K562 (cell line): Measurements from ENCODE around the gene ZNF513.
A peak's percentile ranks its signal among the peaks of the same experiment; 100 is the strongest.

Source experiments
- BRCA1 ChIP-seq, 2 experiments: fragments of 450-650 bp in 1 of 2; sonication (generic) in 1 of 2; formaldehyde crosslinking in 1 of 2; IDR thresholded peaks; 2 replicates each; pipeline versions ENCODE4 v1.5.0 to v1.6.1; 2017 to 2020; ENCODE audit warnings: mild to moderate bottlenecking in 1 of 2, missing genetic modification reagents in 1 of 2
- CBX3 ChIP-seq, 2 experiments: IDR thresholded peaks; 1 replicate in 1 of 2; 2 replicates in 1 of 2; pipeline ENCODE4 v1.6.1; 2012; ENCODE audit warnings: inconsistent platforms in 2 of 2, low read length in 2 of 2, borderline replicate concordance in 1 of 2, control low read depth in 1 of 2
- MAZ ChIP-seq, 2 experiments: fragments of 450-650 bp in 1 of 2; sonication (generic) in 1 of 2; formaldehyde crosslinking; IDR thresholded peaks in 1 of 2; conservative IDR thresholded peaks in 1 of 2; 2 replicates each; pipeline versions ENCODE4 v1.4.0 to v1.5.0; 2020; ENCODE audit warnings: mild to moderate bottlenecking in 1 of 2, missing genetic modification reagents in 1 of 2
- MYNN ChIP-seq, 2 experiments: sonication (generic); formaldehyde crosslinking in 1 of 2; IDR thresholded peaks; 2 replicates each; pipeline versions ENCODE4 v1.5.0 to v1.6.1; 2016 to 2020; ENCODE audit warnings: antibody characterized with exemption in 1 of 2, missing genetic modification reagents in 1 of 2
- NFE2 ChIP-seq: IDR thresholded peaks from 2 replicates; pipeline ENCODE4 v1.6.1; 2014; ENCODE audit warnings: antibody characterized with exemption, low read depth
- RNF2 ChIP-seq: sonication (generic); IDR thresholded peaks from 2 replicates; pipeline ENCODE4 v1.6.1; 2016
- TAF15 ChIP-seq: fragments of 200-400 bp; formaldehyde crosslinking; IDR thresholded peaks from 2 replicates; pipeline ENCODE4 v1.6.1; 2017; ENCODE audit warnings: mild to moderate bottlenecking, low read depth, low read length, moderate library complexity
- TGIF2 ChIP-seq: sonication (generic); formaldehyde crosslinking; IDR thresholded peaks from 2 replicates; pipeline ENCODE4 v1.8.1; 2022; ENCODE audit warnings: mild to moderate bottlenecking, missing genetic modification reagents, moderate library complexity
- ZNF24 ChIP-seq: fragments of 450-650 bp; IDR thresholded peaks from 2 replicates; pipeline ENCODE4 v1.6.1; 2016
- ZNF696 ChIP-seq: fragments of 250-450 bp; sonication (Bioruptor Pico); conservative IDR thresholded peaks from 2 replicates; pipeline ENCODE4 v1.4.0; 2020; ENCODE audit warnings: mild to moderate bottlenecking, moderate library complexity
- TF ChIP-seq, protein P1 (sequence below), 3 experiments: IDR thresholded peaks in 2 of 3; conservative IDR thresholded peaks in 1 of 3; 2 replicates each; pipeline ENCODE4 v1.5.1; 2011 to 2012; ENCODE audit warnings: low read length in 3 of 3, mild to moderate bottlenecking in 3 of 3, control low read depth in 2 of 3, improper control_type of control experiment in 1 of 3, inconsistent platforms in 1 of 3, low read depth in 1 of 3, mixed read lengths in 1 of 3, moderate library complexity in 1 of 3; ENCODE audit not compliant: insufficient read depth in 2 of 3
- TF ChIP-seq, protein P2 (sequence below): fragments of 200-600 bp; sonication (generic); IDR thresholded peaks from one replicate; pipeline ENCODE4 v1.6.1; 2012; ENCODE audit warnings: mild to moderate bottlenecking, low read depth, low read length, inconsistent platforms
- TF ChIP-seq, protein P3 (sequence below), 2 experiments: IDR thresholded peaks; 2 replicates each; pipeline ENCODE4 v1.6.1; 2012; ENCODE audit warnings: improper control_type of control experiment in 2 of 2, low read depth in 2 of 2, low read length in 2 of 2, borderline replicate concordance in 1 of 2

DNA sequence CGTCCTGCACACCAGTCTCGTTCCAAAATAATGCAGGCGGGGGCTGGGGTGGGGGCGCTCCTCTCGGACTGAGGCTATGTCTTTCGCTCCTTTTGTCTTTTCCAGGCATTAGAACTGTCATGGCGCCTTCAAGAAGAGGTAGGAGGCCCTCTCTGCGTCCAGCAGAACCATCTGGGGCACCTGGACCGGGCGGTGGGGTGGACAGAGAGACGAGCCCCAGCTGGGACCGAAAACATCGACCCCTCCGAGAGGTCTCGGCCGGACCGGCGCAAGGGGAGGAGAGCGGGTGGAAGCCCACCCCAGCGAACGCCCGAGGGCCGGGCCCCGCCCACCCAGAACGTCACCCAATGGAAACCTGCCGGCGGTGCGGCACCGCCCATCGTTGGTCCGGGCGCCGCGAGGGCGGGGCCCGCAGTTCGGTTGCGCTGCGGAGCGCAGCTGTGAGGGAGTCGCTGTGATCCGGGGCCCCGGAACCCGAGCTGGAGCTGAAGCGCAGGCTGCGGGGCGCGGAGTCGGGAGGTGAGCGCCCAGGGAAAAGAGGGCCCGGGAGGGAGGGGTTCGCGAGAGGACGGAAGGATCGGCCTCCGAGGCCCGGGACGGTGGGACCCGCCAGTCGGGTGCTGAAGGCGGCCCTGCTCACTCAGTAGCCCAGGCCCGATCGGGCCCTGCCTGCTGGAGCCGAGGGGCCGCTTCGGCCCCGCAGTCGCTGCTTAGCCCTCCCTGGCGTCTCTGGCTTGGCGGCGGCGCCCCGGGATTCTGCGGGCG is 47.9 kb upstream of the ZNF513 start, which contains the start of gene NRBP1:
- TF ChIP-seq RNF2: no peak
- TF ChIP-seq TGIF2: no peak
- no peak for TF ChIP-seq TAF15
- no peak for TF ChIP-seq ZNF696
- TF ChIP-seq BRCA1 (IDR thresholded peaks at IDR 0.05): no peak
- TF ChIP-seq BRCA1 (CRISPR knock-in tag; IDR thresholded peaks at IDR 0.05): no peak
- TF ChIP-seq, protein P1, sequence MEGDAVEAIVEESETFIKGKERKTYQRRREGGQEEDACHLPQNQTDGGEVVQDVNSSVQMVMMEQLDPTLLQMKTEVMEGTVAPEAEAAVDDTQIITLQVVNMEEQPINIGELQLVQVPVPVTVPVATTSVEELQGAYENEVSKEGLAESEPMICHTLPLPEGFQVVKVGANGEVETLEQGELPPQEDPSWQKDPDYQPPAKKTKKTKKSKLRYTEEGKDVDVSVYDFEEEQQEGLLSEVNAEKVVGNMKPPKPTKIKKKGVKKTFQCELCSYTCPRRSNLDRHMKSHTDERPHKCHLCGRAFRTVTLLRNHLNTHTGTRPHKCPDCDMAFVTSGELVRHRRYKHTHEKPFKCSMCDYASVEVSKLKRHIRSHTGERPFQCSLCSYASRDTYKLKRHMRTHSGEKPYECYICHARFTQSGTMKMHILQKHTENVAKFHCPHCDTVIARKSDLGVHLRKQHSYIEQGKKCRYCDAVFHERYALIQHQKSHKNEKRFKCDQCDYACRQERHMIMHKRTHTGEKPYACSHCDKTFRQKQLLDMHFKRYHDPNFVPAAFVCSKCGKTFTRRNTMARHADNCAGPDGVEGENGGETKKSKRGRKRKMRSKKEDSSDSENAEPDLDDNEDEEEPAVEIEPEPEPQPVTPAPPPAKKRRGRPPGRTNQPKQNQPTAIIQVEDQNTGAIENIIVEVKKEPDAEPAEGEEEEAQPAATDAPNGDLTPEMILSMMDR (IDR thresholded peaks at IDR 0.05 in 2 of 3, conservative IDR thresholded peaks at IDR 0.05 in 1 of 3; ENCODE audit: insufficient read depth in 2 of 3, low read depth in 1 of 3, low read length in 3 of 3): peak in 1 of 3 experiments; percentile 27; a peak in 1 of 6 replicates
- TF ChIP-seq NFE2: no peak
- TF ChIP-seq, protein P2, sequence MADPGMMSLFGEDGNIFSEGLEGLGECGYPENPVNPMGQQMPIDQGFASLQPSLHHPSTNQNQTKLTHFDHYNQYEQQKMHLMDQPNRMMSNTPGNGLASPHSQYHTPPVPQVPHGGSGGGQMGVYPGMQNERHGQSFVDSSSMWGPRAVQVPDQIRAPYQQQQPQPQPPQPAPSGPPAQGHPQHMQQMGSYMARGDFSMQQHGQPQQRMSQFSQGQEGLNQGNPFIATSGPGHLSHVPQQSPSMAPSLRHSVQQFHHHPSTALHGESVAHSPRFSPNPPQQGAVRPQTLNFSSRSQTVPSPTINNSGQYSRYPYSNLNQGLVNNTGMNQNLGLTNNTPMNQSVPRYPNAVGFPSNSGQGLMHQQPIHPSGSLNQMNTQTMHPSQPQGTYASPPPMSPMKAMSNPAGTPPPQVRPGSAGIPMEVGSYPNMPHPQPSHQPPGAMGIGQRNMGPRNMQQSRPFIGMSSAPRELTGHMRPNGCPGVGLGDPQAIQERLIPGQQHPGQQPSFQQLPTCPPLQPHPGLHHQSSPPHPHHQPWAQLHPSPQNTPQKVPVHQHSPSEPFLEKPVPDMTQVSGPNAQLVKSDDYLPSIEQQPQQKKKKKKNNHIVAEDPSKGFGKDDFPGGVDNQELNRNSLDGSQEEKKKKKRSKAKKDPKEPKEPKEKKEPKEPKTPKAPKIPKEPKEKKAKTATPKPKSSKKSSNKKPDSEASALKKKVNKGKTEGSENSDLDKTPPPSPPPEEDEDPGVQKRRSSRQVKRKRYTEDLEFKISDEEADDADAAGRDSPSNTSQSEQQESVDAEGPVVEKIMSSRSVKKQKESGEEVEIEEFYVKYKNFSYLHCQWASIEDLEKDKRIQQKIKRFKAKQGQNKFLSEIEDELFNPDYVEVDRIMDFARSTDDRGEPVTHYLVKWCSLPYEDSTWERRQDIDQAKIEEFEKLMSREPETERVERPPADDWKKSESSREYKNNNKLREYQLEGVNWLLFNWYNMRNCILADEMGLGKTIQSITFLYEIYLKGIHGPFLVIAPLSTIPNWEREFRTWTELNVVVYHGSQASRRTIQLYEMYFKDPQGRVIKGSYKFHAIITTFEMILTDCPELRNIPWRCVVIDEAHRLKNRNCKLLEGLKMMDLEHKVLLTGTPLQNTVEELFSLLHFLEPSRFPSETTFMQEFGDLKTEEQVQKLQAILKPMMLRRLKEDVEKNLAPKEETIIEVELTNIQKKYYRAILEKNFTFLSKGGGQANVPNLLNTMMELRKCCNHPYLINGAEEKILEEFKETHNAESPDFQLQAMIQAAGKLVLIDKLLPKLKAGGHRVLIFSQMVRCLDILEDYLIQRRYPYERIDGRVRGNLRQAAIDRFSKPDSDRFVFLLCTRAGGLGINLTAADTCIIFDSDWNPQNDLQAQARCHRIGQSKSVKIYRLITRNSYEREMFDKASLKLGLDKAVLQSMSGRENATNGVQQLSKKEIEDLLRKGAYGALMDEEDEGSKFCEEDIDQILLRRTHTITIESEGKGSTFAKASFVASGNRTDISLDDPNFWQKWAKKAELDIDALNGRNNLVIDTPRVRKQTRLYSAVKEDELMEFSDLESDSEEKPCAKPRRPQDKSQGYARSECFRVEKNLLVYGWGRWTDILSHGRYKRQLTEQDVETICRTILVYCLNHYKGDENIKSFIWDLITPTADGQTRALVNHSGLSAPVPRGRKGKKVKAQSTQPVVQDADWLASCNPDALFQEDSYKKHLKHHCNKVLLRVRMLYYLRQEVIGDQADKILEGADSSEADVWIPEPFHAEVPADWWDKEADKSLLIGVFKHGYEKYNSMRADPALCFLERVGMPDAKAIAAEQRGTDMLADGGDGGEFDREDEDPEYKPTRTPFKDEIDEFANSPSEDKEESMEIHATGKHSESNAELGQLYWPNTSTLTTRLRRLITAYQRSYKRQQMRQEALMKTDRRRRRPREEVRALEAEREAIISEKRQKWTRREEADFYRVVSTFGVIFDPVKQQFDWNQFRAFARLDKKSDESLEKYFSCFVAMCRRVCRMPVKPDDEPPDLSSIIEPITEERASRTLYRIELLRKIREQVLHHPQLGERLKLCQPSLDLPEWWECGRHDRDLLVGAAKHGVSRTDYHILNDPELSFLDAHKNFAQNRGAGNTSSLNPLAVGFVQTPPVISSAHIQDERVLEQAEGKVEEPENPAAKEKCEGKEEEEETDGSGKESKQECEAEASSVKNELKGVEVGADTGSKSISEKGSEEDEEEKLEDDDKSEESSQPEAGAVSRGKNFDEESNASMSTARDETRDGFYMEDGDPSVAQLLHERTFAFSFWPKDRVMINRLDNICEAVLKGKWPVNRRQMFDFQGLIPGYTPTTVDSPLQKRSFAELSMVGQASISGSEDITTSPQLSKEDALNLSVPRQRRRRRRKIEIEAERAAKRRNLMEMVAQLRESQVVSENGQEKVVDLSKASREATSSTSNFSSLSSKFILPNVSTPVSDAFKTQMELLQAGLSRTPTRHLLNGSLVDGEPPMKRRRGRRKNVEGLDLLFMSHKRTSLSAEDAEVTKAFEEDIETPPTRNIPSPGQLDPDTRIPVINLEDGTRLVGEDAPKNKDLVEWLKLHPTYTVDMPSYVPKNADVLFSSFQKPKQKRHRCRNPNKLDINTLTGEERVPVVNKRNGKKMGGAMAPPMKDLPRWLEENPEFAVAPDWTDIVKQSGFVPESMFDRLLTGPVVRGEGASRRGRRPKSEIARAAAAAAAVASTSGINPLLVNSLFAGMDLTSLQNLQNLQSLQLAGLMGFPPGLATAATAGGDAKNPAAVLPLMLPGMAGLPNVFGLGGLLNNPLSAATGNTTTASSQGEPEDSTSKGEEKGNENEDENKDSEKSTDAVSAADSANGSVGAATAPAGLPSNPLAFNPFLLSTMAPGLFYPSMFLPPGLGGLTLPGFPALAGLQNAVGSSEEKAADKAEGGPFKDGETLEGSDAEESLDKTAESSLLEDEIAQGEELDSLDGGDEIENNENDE: no peak
- TF ChIP-seq, protein P3, sequence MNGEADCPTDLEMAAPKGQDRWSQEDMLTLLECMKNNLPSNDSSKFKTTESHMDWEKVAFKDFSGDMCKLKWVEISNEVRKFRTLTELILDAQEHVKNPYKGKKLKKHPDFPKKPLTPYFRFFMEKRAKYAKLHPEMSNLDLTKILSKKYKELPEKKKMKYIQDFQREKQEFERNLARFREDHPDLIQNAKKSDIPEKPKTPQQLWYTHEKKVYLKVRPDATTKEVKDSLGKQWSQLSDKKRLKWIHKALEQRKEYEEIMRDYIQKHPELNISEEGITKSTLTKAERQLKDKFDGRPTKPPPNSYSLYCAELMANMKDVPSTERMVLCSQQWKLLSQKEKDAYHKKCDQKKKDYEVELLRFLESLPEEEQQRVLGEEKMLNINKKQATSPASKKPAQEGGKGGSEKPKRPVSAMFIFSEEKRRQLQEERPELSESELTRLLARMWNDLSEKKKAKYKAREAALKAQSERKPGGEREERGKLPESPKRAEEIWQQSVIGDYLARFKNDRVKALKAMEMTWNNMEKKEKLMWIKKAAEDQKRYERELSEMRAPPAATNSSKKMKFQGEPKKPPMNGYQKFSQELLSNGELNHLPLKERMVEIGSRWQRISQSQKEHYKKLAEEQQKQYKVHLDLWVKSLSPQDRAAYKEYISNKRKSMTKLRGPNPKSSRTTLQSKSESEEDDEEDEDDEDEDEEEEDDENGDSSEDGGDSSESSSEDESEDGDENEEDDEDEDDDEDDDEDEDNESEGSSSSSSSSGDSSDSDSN (IDR thresholded peaks at IDR 0.05; ENCODE audit: borderline replicate concordance in 1 of 2, low read depth in 2 of 2, low read length in 2 of 2): no peak; a peak in 1 of 4 replicates
- TF ChIP-seq MYNN (IDR thresholded peaks at IDR 0.05): no peak
- 0 out of 2 replicates have a peak, but pooled peaks have one; percentile 62 for TF ChIP-seq MYNN (CRISPR knock-in tag; IDR thresholded peaks at IDR 0.05)
- TF ChIP-seq ZNF24: no peak
- TF ChIP-seq CBX3 (IDR thresholded peaks at IDR 0.05; ENCODE audit: borderline replicate concordance in 1 of 2, low read length in 2 of 2): no peak
- peak; percentile 90 to 95 for TF ChIP-seq MAZ (CRISPR knock-in tag; conservative IDR thresholded peaks at IDR 0.05 in 1 of 2, IDR thresholded peaks at IDR 0.05 in 1 of 2)
